HG02642 (cell line): ENCODE data around the gene PSMD14.
"Not testable (repeated sequence)": the region's sequence is repeated elsewhere in the genome, so short reads cannot be mapped to it uniquely, and the experiment has no call there.

Experiments used
- ATAC-seq: cut with Tn5 transposase; IDR thresholded peaks from one replicate; pipeline ENCODE4 v1.9.1; 2021; ENCODE audit warnings: mild to moderate bottlenecking; ENCODE audit not compliant: unreplicated experiment, poor library complexity

The PSMD14 gene

GRCh38 chr2:161332371-161332967, 24.2 kb downstream of the PSMD14 start:
- ATAC-seq = no peak

GRCh38 chr2:161335626-161336025, 27.4 kb downstream of the PSMD14 start:
- no peak for ATAC-seq

GRCh38 chr2:161337247-161337646, 29.0 kb downstream of the PSMD14 start:
- no peak for ATAC-seq

GRCh38 chr2:161339532-161339931, 31.3 kb downstream of the PSMD14 start:
- ATAC-seq = not testable (repeated sequence)

- ATAC-seq = not testable (repeated sequence)
These were observed 32.7 kb downstream of the PSMD14 start for GRCh38 chr2:161340930-161341413.

GRCh38 chr2:161343235-161343634, 35.0 kb downstream of the PSMD14 start:
- ATAC-seq = no peak

GRCh38 chr2:161344692-161345091, 36.5 kb downstream of the PSMD14 start:
- ATAC-seq = no peak

GRCh38 chr2:161351678-161352077, 43.5 kb downstream of the PSMD14 start:
- no peak for ATAC-seq

GRCh38 chr2:161352719-161353118, 44.5 kb downstream of the PSMD14 start:
- ATAC-seq = no peak

GRCh38 chr2:161353543-161353942, 45.3 kb downstream of the PSMD14 start:
- ATAC-seq = no peak

- no peak for ATAC-seq
These were observed 45.9 kb downstream of the PSMD14 start for GRCh38 chr2:161354106-161354505.

- ATAC-seq = no peak
These were observed 46.9 kb downstream of the PSMD14 start for GRCh38 chr2:161355106-161355505.

GRCh38 chr2:161355983-161356382, 47.8 kb downstream of the PSMD14 start:
- ATAC-seq = no peak

GRCh38 chr2:161357097-161357496, 48.9 kb downstream of the PSMD14 start:
- ATAC-seq = no peak

GRCh38 chr2:161358838-161359237, 50.6 kb downstream of the PSMD14 start:
- no peak for ATAC-seq

GRCh38 chr2:161360095-161360654, 52.0 kb downstream of the PSMD14 start:
- ATAC-seq = not testable (repeated sequence)

GRCh38 chr2:161362568-161363166, 54.4 kb downstream of the PSMD14 start:
- ATAC-seq = no peak

GRCh38 chr2:161367675-161368074, 59.5 kb downstream of the PSMD14 start:
- no peak for ATAC-seq

GRCh38 chr2:161369311-161369710, 61.1 kb downstream of the PSMD14 start:
- ATAC-seq = no peak

- ATAC-seq = no peak
These were observed 62.8 kb downstream of the PSMD14 start for GRCh38 chr2:161370981-161371380.

GRCh38 chr2:161371869-161372268, 63.6 kb downstream of the PSMD14 start:
- no peak for ATAC-seq

GRCh38 chr2:161373942-161374341, 65.7 kb downstream of the PSMD14 start:
- ATAC-seq = no peak
